Measurements from ENCODE around the gene CDC42EP5.

DNA sequence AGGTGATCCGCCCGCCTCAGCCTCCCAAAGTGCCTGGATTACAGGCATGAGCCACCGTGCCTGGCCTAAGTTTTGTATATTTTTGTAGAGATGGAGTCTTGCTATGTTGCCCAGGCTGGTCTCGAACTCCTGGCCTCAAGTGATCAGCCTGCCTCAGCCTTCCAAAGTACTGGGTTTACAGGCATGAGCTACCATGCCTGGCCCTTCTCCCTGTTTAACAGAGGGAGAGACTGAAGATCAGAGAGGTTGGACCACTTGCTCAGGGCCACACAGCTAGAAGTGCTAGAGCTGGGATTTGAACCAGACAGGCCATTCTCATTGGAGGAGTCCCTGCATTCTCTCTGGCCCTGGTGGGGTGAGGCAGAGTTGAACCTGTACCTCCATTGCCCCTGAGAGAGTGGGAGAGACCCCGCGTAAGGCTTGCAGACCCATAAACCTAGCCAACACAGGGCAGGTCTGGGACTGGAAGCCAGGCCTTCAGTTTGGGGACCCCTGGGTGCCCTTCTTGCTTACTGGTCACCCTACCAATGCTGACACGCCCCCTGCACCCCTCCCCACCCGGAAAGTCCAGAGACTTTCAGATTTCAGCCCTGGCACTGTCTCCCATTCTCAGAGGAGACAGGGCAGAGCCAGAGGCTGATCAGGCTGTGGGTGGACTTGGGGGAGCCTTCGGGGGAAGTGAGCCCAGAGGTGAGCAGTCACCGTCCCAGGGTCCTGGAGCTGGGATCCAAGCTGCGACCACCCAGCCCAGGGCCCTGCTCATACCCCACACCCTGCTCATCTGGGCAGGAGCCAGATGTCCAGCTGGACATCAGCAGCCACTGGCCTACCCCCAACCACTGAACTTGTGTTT is 44.5 kb downstream of the CDC42EP5 start:
- TF ChIP-seq, protein P1, sequence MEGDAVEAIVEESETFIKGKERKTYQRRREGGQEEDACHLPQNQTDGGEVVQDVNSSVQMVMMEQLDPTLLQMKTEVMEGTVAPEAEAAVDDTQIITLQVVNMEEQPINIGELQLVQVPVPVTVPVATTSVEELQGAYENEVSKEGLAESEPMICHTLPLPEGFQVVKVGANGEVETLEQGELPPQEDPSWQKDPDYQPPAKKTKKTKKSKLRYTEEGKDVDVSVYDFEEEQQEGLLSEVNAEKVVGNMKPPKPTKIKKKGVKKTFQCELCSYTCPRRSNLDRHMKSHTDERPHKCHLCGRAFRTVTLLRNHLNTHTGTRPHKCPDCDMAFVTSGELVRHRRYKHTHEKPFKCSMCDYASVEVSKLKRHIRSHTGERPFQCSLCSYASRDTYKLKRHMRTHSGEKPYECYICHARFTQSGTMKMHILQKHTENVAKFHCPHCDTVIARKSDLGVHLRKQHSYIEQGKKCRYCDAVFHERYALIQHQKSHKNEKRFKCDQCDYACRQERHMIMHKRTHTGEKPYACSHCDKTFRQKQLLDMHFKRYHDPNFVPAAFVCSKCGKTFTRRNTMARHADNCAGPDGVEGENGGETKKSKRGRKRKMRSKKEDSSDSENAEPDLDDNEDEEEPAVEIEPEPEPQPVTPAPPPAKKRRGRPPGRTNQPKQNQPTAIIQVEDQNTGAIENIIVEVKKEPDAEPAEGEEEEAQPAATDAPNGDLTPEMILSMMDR (IDR thresholded peaks at IDR 0.05; ENCODE audit: low read length): no peak
- no peak for TF ChIP-seq EZH2 (IDR thresholded peaks at IDR 0.05; ENCODE audit: borderline replicate concordance, low read length)

Measured in OCI-LY1 (cell line).